NCI-H524 treated with DMSO at 0.1 percent for 48 hours (cell line): ENCODE measurements around the gene FAM187B.
"Not testable (repeated sequence)": the region's sequence is repeated elsewhere in the genome, so short reads cannot be mapped to it uniquely, and the experiment has no call there.

ENCODE experiments used
- DNase-seq: peaks from one replicate; lab custom pipeline; 2025; lab: John Stamatoyannopoulos, UW

The FAM187B gene

GRCh38 chr19:35262101-35262761, 33.7 kb upstream of the FAM187B start:
- no peak for DNase-seq

- no peak for DNase-seq
Measured at GRCh38 chr19:35261356-35262100, 33.0 kb upstream of the FAM187B start.

DNA sequence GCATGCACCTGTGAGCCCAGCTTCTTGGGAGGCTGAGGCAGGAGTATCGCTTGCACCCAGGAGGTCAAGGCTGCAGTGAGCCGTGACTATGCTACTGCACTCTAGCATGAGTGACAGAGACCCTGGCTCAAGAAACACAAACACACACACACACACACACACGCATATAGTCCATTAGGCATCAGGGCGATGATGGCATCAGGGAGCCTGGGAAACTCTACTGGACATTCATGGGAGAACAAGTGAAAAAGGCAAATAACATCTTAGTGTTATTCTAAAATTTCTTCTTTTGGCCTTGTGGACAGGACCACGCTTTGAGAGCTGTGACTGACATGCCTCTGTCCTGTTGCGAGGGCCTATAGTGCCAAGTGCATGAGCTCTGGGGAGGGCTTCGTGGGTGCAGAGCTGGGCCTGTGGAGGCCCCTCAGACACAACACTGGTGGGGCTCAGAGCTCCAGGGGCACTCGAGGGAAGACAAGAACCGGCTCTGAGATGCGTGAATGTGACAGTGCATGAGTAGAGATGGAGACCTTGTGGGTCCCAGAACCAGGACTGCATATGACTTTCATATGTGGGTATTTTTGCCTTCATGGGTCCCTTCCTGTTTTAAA, 32.3 kb upstream of the FAM187B start:
- DNase-seq, result no peak

DNA sequence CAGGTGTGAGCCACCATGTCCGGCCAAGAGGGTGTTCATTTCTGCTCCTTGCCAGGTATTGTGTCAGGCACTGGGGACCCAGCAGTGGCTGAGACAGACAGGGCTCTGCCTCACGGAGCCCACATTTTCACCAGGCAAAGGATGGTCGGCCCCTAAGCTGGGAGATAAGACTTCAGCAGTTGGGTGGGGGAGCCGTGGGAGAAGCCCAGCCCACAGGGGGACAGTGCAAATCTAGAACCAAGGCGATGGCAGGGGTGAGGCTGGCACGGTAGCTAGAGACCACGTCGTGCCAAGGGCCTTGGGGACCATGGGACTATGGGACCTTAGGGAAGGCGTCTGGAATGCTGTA, 28.5 kb upstream of the FAM187B start:
- DNase-seq, result no peak

- no peak for DNase-seq
Measured at GRCh38 chr19:35256566-35256965, 28.0 kb upstream of the FAM187B start.

DNA sequence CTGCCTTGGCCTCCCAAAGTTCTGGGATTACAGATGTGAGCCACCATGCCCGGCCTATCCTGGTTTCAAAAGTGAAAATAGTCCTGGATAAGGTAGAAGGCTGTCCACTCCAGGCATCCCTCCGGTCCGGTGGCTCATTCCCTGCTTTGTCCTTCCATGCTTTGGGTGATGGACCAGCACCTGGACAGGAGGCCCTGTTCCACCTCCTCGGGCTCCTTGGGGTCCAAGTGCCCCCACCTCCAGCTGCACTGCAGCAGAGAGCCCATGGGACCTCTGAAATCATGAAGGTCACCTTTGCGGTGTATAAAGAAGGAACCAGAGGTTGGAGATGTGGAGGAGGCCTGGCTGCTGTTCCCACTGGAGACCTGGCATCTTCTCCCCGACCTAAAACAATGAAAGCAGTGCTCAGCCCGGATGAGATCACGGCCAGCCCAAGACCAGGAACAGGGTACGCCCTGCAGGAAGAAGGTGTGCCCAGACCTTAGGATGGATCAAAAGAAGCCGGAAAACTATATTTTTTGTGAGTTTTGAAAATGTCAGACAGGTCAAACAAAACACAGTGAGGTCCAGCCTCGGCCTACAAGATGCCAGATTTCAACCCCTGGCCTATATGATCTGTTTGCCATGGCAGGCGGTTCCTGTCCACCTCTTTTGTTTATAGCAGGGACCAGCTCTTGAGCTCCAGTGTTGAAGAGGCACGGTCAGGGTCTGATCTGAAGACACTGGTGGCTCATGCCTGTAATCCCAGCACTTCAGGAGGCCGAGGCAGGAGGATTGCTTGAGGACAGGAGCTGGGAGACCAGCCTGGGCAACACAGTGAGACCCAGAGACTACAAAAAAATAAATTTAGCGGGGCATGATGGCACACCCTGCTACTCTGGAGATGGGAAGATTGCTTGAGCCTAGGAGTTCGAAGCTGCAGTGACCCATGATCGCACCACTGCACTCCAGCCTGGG, 26.1 kb upstream of the FAM187B start:
- no peak for DNase-seq

GRCh38 chr19:35253316-35254286, 25.1 kb upstream of the FAM187B start:
- no peak for DNase-seq

DNA sequence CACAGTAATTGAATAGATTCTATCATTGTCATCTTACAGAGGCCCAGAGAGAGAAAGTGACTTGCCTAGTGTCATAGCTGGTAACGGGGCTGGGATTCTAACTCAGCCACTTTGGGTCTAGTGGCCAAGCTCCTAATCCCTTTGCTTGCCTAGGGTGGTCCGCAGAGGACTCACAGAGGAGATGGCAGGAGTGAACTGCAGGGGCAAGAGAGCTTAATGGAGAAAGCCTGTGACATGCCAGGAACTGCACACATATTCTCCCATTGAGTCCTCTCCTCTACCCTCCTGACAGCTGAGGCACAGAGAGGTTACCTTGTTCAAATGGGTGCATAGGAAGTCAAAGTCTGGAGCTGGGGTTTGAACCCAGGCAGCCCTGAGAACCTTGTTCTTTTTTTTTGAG, 22.9 kb upstream of the FAM187B start:
- no peak for DNase-seq

- DNase-seq, result no peak
Measured at GRCh38 chr19:35249848-35250711, 21.5 kb upstream of the FAM187B start.

- no peak for DNase-seq
Measured at GRCh38 chr19:35249146-35249847, 20.8 kb upstream of the FAM187B start.

DNA sequence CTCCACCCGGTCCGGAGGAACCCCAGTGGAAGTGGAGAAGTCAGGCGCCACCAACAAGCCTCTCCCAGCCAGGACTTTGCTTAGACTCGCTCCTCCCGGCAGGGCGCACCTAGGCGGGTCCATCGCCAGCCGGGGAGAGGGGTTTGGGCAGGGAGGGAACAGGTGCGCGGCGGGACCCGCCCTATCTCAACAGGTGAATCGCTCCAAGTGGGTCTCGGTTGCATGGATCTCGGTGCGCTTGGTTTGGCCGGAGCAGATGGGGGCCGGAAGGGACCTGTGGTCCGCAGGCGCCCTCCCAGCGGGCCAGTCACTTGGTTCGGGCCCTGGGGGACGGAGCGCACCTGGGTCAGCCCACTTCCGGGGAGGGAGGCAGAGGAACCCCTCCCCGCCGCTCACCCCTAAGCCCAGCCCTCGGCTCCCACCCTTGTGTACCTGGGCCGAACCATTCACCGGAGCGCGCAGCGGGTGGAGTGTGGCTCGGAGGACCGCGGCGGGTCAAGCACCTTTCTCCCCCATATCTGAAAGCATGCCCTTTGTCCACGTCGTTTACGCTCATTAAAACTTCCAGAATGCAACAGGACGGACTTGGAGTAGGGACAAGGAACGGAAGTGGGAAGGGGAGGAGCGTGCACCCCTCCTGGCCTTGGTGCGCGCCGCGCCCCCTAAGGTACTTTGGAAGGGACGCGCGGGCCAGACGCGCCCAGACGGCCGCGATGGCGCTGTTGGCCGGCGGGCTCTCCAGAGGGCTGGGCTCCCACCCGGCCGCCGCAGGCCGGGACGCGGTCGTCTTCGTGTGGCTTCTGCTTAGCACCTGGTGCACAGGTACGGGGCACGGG, 20.0 kb upstream of the FAM187B start, which contains the start of gene LSR:
Gene LSR, plus strand, starts transcription at position 693 of the 836 bp plus-strand sequence. Its CDS starts 21 bp downstream, at position 714.
- no peak for DNase-seq

- DNase-seq, result no peak
Measured at GRCh38 chr19:35247526-35248309, 19.2 kb upstream of the FAM187B start.

DNA sequence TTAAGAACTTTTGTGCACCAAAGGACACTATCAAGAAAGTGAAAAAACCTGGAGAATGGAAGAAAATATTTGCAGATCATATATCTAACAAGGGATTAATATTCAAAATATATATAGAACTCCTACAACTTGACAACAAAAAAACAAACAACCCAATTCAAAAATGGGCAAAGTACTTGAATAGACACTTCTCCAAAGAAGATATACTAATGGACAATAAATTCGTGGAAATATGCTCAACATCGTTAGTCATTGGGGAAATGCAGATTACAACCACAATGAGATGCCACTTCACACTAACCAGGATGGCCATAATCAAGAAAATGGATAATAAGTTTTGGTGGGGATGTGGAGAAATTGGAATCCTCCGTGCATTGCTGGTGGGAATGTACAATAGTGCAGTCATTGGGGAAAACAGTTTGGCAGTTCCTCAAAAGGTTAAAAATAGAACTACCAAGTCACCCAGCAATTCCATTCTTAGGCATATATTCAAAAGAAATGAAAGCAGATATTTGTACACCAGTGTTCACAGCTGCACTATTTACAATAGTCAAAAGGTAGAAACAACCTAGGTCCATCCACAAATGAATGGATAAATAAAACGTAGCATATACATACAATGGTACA, 18.0 kb upstream of the FAM187B start:
- no peak for DNase-seq

DNA sequence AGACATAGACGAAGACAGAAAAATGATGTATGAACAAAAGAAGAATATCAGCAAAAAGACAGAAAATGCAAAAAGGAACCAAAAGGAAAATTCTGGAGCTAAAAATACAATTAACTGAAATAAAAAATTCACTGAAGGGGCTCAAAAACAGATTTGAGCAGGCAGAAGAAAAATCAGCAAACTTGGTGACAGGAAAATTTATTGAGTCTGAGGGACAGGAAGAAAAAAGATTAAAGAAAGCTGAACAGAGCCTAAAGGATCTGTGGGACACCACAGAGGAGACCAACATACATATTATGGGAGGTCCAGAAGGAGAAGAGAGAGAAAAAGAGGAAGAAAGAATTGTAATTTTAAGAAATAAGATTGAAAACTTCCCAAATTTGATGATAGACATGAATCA, 12.9 kb upstream of the FAM187B start:
- no peak for DNase-seq

- no peak for DNase-seq
Measured at GRCh38 chr19:35240327-35240726, 11.8 kb upstream of the FAM187B start.

- DNase-seq, result not testable (repeated sequence)
Measured at GRCh38 chr19:35239597-35239996, 11.1 kb upstream of the FAM187B start.
